ENCODE measurements around the gene SMC1B. TPM values are rescaled to one million over a fixed set of nuclear protein-coding genes. Genes with fewer than 3 reads are reported as not detected.

The SMC1B gene
- total RNA-seq, 3 donors from 2014 or later: not detected

DNA sequence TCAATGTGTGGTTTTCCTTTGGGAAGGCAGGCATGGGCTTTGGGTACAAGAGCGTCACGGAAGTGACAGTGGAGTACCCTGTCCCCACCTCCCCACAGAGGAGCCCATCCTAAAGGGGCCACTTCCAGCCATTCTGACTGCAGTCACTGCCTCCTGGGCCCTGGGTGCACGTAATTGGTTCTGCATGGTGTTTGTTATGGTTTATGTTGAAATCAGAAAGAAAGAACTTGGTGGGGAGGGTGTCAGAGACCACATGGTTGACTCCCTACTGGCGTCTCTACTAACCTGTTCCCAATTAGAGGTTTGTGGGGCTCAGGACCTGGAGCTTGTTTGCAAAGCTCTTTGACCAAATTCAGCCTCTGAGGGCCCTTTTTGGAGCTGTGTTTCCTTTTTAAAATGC, 40.9 kb upstream of the SMC1B start:
- Histone ChIP-seq H3K36me3 (no peaks in the 10 kb centered on the region), H3K9me3 (no peaks in the 10 kb centered on the region), H3K27ac (peak overlapping the region; percentile 44 to 93), H3K27me3 (no peaks in the 10 kb centered on the region), H3K4me3 (no peak overlapping the region), H3K4me1 (peaks cover 0 to 8% of the 10 kb centered on the region in 2 donors)
- intact Hi-C loops (cut with DNase I; ENCODE audit: low total_unique reads): loop anchor here (5.0 kb wide), 1 partner anchor 98 kb away; no protein-coding TSS in a partner anchor
- TF ChIP-seq, protein P1, sequence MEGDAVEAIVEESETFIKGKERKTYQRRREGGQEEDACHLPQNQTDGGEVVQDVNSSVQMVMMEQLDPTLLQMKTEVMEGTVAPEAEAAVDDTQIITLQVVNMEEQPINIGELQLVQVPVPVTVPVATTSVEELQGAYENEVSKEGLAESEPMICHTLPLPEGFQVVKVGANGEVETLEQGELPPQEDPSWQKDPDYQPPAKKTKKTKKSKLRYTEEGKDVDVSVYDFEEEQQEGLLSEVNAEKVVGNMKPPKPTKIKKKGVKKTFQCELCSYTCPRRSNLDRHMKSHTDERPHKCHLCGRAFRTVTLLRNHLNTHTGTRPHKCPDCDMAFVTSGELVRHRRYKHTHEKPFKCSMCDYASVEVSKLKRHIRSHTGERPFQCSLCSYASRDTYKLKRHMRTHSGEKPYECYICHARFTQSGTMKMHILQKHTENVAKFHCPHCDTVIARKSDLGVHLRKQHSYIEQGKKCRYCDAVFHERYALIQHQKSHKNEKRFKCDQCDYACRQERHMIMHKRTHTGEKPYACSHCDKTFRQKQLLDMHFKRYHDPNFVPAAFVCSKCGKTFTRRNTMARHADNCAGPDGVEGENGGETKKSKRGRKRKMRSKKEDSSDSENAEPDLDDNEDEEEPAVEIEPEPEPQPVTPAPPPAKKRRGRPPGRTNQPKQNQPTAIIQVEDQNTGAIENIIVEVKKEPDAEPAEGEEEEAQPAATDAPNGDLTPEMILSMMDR (IDR thresholded peaks at IDR 0.05): no peak
- TF ChIP-seq POLR2A (IDR thresholded peaks at IDR 0.05) (no peak), POLR2AphosphoS5 (IDR thresholded peaks at IDR 0.05) (peak; percentile 19 to 67 (median 35))
- DNase-seq (ENCODE audit: low spot score in 2 of 2): no peak

DNA sequence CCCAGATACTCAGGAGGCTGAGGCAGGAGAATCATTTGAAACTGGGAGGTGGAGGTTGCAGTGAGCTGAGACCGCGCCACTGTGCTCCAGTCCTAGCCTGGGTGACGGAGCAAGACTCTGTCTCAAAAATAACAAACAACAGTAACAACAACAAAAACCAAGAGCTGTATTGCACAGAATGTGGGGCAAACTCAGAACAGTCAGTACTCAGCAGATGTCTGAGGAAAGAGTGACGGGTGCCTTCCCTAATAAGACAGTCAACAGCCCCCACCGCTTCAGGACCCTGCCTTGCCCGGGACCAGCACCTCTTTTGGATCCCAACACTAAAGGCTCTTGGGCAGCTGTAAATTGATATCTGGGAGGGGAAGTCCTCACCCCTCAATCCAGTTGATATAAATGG, 40.4 kb upstream of the SMC1B start:
- H3K4me3 ChIP-seq: no peak overlapping the region
- H3K27me3 ChIP-seq: no peaks in the 10 kb centered on the region
- intact Hi-C loops (cut with DNase I; ENCODE audit: low total_unique reads): loop anchor here (5.0 kb wide), 1 partner anchor 99 kb away; no protein-coding TSS in a partner anchor
- peak overlapping the region; percentile 44 to 93 for H3K27ac ChIP-seq
- no peaks in the 10 kb centered on the region for H3K9me3 ChIP-seq
- TF ChIP-seq POLR2AphosphoS5 (IDR thresholded peaks at IDR 0.05): no peak
- TF ChIP-seq, protein P1 (IDR thresholded peaks at IDR 0.05): no peak
- TF ChIP-seq POLR2A (IDR thresholded peaks at IDR 0.05): no peak
- no peak for DNase-seq (ENCODE audit: low spot score in 2 of 2)
- peaks cover 0 to 8% of the 10 kb centered on the region in 2 donors for H3K4me1 ChIP-seq
- H3K36me3 ChIP-seq: no peaks in the 10 kb centered on the region

DNA sequence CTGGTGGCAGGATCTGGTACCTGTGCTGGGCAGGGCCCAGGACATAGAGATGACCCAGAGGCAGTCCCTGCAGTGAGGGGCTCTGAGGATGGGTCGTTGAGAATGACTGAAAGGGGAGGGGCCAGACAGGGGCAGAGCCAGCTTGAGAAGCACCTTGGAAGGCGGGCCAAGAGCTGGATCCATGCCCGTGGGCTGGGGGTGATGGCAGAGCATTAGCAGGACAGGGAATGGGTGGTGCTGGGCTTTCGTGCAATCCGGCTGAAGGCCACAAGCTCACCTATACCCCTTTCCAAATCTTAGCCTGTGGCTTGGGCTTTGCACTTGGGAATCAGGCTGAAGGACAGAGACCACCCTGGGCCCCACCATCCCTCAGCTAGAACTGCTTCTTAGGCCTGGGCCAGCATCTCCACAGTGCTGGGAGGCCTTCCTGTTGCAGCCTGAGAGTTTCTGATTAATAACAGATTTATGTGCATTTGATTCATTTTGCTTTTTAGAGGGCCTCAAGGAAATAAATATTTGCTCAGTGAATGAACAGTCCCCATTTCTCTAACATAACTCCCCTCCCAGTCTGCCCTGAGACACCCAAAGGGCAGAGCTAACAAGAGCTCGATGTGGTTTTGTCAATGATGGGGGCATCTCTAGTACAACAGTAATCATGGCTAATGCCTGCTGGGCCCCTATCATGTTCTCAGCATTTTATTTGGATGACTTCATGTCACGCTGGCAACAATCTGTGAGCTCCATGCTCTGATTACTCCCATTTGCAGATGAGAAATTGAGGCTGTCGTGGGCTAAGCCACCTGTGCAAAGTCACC, 39.4 kb upstream of the SMC1B start:
- no peak overlapping the region for H3K4me3 ChIP-seq
- no peaks in the 10 kb centered on the region for H3K36me3 ChIP-seq
- H3K4me1 ChIP-seq: peaks cover 0 to 8% of the 10 kb centered on the region in 2 donors
- intact Hi-C loops (cut with DNase I; ENCODE audit: low total_unique reads): loop anchor here (5.0 kb wide), 1 partner anchor 100 kb away; no protein-coding TSS in a partner anchor
- no peak for TF ChIP-seq POLR2A (IDR thresholded peaks at IDR 0.05)
- TF ChIP-seq POLR2AphosphoS5 (IDR thresholded peaks at IDR 0.05): no peak
- H3K9me3 ChIP-seq: no peaks in the 10 kb centered on the region
- no peak for DNase-seq (ENCODE audit: low spot score in 2 of 2)
- H3K27ac ChIP-seq: peak overlapping the region; percentile 61 to 93
- no peaks in the 10 kb centered on the region for H3K27me3 ChIP-seq

DNA sequence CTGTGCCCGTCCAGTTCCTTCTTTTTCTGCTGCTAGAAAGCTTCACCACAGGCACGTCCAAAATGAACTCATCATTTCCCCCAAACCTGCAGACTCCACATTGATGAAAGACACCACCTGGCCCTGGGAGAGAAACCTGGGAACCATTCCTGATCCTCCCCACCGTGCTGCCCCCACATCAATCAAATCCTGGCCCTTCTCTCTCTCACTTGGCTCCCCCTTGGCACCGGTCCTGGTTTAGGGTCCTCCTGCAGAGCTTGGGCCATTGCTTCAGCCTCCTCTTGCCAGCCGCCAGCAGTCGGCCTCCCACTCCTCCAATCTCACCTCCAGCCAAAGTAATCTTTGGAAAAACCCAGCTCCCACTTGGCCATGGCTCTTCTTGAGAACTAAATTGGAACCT, 38.6 kb upstream of the SMC1B start:
- H3K4me1 ChIP-seq: peaks cover 0 to 8% of the 10 kb centered on the region in 2 donors
- H3K27me3 ChIP-seq: no peaks in the 10 kb centered on the region
- intact Hi-C loops (cut with DNase I; ENCODE audit: low total_unique reads): loop anchor here (5.0 kb wide), 1 partner anchor 100 kb away; no protein-coding TSS in a partner anchor
- DNase-seq (ENCODE audit: low spot score in 2 of 2): no peak
- no peaks in the 10 kb centered on the region for H3K36me3 ChIP-seq
- H3K9me3 ChIP-seq: no peaks in the 10 kb centered on the region
- TF ChIP-seq, protein P1 (IDR thresholded peaks at IDR 0.05): no peak
- TF ChIP-seq POLR2AphosphoS5 (IDR thresholded peaks at IDR 0.05): no peak
- no peak for TF ChIP-seq POLR2A (IDR thresholded peaks at IDR 0.05)
- no peak overlapping the region for H3K4me3 ChIP-seq
- peak overlapping the region; percentile 61 to 93 for H3K27ac ChIP-seq

DNA sequence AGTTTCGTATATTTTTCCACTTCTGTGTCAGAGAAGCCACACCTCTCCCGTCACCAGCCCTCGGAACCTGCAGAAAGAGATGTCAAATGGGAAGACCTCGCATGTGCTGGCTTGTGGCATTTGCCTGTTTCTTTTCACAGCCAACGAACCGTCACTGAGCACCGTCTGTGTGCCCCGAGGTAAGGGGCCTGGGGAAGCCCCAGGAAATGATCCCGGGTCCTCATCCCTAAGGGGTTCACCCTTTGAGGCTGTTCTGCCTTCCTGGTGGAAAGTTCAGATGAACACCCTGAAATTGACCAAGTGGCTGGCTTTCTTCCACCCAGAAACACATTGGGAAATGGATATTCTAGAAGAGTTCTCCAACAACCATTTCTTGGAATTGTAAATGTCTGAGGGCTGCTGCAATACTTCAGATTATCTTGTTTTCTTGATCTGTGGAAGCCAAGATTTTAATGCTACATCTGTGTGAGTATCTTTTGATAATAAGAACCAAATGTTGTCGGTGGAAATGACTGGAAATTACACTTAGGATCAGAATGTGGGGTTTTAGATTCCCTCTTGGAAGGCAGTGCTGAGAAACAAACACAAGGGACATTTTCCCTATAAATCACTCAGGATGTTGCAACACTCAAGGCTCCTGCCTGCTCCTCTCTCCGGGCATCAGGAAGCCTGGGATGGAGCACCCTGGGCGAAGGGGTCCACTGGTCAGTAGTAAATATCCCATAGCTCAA, 37.7 kb upstream of the SMC1B start:
- DNase-seq (ENCODE audit: low spot score in 2 of 2): no peak
- no peaks in the 10 kb centered on the region for H3K36me3 ChIP-seq
- peak; percentile 66 to 94 (median 67) for TF ChIP-seq POLR2AphosphoS5 (IDR thresholded peaks at IDR 0.05)
- TF ChIP-seq, protein P1 (IDR thresholded peaks at IDR 0.05): no peak
- no peak for TF ChIP-seq POLR2A (IDR thresholded peaks at IDR 0.05)
- H3K9me3 ChIP-seq: no peaks in the 10 kb centered on the region
- intact Hi-C loops (cut with DNase I; ENCODE audit: low total_unique reads): loop anchor here (5.0 kb wide), 1 partner anchor 101 kb away; no protein-coding TSS in a partner anchor
- H3K27ac ChIP-seq: peak overlapping the region; percentile 61 to 95
- peaks cover 0 to 8% of the 10 kb centered on the region in 2 donors for H3K4me1 ChIP-seq
- no peaks in the 10 kb centered on the region for H3K27me3 ChIP-seq
- H3K4me3 ChIP-seq: no peak overlapping the region

Measured in breast epithelium (tissue), 4 donors.